ENCODE data around the gene OPRPN.

Gene OPRPN, protein sequence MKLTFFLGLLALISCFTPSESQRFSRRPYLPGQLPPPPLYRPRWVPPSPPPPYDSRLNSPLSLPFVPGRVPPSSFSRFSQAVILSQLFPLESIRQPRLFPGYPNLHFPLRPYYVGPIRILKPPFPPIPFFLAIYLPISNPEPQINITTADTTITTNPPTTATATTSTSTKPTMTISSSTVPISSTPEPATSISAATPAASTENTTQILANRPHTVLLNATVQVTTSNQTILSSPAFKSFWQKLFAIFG

GRCh38 chr4:70397580-70397979, at the start of gene OPRPN:
TSS of gene OPRPN (plus strand) at chr4:70397940. CDS start at chr4:70399286, 1,346 bp downstream.
- FAIRE-seq (no peak), DNase-seq (ENCODE audit: insufficient read length, low spot score) (no peak)
- no peak for TF ChIP-seq POLR2A (IDR thresholded peaks at IDR 0.05; ENCODE audit: low read depth, low read length)

GRCh38 chr4:70356185-70356584, 41.6 kb upstream of the OPRPN start:
- no peak for TF ChIP-seq POLR2A (IDR thresholded peaks at IDR 0.05; ENCODE audit: low read depth, low read length)
- DNase-seq (ENCODE audit: insufficient read length, low spot score) (no peak), FAIRE-seq (no peak)

GRCh38 chr4:70359115-70359661, 38.6 kb upstream of the OPRPN start:
- FAIRE-seq = no peak

DNA sequence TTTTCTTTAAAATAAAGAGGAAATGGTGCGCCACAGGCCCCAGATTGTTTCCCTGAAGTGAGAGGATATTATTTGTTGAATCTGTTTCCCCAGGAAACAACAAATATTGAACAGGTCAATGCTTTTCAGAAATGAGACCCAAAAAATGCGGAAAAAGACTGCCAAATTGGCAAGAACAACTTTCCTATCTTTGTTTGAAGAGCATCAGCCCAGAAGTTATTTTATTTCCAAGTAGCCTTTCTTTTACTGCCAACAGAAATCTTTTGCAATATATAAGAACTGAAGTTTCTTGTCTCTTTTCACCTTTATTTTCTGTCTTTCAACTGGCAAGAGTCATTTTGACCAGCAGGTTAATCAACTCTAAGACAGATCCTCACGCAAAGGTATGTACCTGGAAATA, 37.3 kb upstream of the OPRPN start, which contains the start of gene SMR3A:
Gene SMR3A (plus strand): TSS at position 301 of the 400 bp plus-strand sequence. CDS start 1,356 bp downstream, outside the sequence.
- FAIRE-seq (no peak), DNase-seq (ENCODE audit: insufficient read length, low spot score) (no peak)
- no peak for TF ChIP-seq POLR2A (IDR thresholded peaks at IDR 0.05; ENCODE audit: low read depth, low read length)

More at GRCh38 chr4:70359115-70359661, 38.6 kb upstream of the OPRPN start:
- DNase-seq (ENCODE audit: insufficient read length, low spot score) = no peak
- TF ChIP-seq POLR2A (IDR thresholded peaks at IDR 0.05; ENCODE audit: low read depth, low read length) = no peak

GRCh38 chr4:70364002-70364401, 33.7 kb upstream of the OPRPN start:
- DNase-seq (ENCODE audit: insufficient read length, low spot score) = no peak
- TF ChIP-seq POLR2A (IDR thresholded peaks at IDR 0.05; ENCODE audit: low read depth, low read length) = no peak
- no peak for FAIRE-seq

DNA sequence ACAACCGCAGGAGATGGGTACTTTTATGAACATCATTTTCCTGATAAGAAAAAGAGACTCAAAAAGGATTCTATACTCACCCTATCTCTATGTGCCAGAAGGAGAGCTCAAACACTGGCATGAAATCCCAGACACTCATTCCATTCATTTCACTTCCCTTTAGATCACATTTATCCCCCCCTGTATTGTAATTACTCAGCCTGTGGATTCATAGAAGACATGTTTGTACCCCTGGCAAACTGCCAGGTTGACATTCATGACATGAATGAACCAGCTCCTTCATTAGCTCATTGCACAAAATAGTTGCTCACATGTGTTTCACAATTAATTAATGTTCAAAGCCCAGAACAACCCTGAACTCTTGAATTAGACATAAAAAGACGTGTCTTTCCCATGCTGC, 32.3 kb upstream of the OPRPN start:
- no peak for TF ChIP-seq POLR2A (IDR thresholded peaks at IDR 0.05; ENCODE audit: low read depth, low read length)
- FAIRE-seq = no peak
- no peak for DNase-seq (ENCODE audit: insufficient read length, low spot score)

DNA sequence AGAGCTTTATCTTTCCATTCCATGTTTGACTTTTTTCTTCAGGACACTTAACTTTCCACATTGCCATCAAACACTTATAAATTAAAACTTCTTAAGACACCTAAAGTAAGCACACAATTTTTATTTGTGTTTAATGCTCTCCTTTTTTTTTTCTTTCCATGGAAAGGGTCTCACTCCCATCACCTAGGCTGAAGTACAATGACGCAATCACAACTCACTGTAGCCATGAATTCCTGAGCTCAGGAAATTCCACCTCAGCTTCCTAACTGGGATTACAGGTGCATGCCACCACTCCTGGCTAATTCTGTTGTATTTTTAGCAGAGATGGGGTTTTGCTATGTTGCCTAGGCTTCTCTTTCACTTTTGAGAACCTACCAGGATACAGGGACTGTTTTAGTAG, 29.9 kb upstream of the OPRPN start:
- FAIRE-seq = no peak
- no peak for TF ChIP-seq POLR2A (IDR thresholded peaks at IDR 0.05; ENCODE audit: low read depth, low read length)

DNA sequence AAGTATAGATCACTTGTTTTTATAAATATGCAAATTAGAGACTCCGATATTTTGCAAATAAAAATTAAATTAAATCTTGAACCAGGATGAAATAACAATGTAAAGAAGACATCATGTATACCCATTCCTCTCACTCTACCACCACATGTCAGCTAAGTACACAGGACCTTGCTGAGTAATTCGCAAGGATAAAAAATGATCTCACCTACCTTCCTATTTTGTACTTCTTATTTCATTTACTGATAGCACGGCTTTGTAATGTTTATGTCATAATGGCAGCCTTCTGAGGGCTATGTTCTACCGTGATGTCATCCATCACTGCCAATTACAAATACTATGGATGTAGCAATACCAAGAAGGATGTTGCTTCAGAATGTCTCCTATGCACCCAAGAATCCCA, 25.8 kb upstream of the OPRPN start:
- no peak for TF ChIP-seq POLR2A (IDR thresholded peaks at IDR 0.05; ENCODE audit: low read depth, low read length)
- DNase-seq (ENCODE audit: insufficient read length, low spot score) (no peak), FAIRE-seq (no peak)

More for the DNA sequence above, 29.9 kb upstream of the OPRPN start:
- no peak for DNase-seq (ENCODE audit: insufficient read length, low spot score)

DNA sequence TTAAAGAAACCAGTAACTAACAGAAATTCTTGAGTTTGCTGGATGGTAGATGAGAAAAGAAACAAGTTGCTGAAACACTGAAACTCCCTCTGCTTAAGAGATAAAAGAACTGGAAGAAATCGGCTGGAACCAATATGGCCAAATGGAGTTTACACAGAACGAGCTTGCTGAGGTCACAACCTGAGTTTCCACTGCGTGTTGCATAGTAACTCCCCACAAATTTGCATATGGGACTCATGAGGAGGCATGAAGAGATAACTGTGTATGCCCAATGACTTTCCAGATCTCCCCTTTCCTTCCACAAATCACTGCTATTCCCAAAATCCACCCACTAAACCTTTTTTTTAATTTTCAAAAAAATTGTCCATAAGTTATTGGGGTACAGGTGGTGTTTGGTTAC, 25.0 kb upstream of the OPRPN start:
- no peak for DNase-seq (ENCODE audit: insufficient read length, low spot score)
- TF ChIP-seq POLR2A (IDR thresholded peaks at IDR 0.05; ENCODE audit: low read depth, low read length) = no peak
- no peak for FAIRE-seq

GRCh38 chr4:70380578-70380977, 17.2 kb upstream of the OPRPN start:
- FAIRE-seq (no peak), DNase-seq (ENCODE audit: insufficient read length, low spot score) (no peak)
- TF ChIP-seq POLR2A (IDR thresholded peaks at IDR 0.05; ENCODE audit: low read depth, low read length) = no peak

- FAIRE-seq (no peak), DNase-seq (ENCODE audit: insufficient read length, low spot score) (no peak)
- TF ChIP-seq POLR2A (IDR thresholded peaks at IDR 0.05; ENCODE audit: low read depth, low read length) = no peak
These were observed 15.0 kb upstream of the OPRPN start, which contains the start of gene SMR3B for GRCh38 chr4:70382691-70383181. TSS of gene SMR3B (plus strand) at chr4:70383131. CDS start at chr4:70384511, 1,380 bp downstream.

DNA sequence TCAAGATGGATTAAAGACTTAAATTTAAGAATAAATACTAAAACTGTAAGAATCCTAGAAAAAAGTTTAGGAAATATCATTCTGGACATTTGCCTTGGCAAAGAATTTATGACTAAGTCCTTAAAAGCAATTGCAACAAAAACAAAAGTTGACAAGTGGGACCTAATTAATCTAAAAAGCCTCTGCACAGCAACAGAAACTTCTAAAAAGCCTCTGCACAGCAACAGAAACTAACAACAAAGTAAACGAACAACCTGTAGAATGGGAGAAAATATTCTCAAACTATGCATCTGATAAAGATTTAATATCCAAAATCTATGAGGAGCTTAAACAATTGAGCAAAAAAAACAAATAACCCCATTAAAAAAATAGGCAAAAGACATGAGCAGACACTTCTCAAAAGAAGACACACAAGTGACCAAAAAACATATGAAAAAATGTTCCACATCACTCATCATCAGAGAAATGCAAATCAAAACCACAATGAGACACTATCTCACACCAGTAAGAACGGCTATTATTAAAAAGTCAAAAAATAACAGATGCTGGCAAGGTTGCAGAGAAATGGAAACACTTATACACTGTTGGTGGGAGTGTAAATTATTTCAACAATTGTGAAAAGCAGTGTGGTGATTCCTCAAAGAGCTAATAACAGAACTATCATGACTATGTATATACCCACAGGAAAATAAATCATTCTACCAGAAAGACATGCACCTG, 5.5 kb upstream of the OPRPN start:
- no peak for TF ChIP-seq POLR2A (IDR thresholded peaks at IDR 0.05; ENCODE audit: low read depth, low read length)
- DNase-seq (ENCODE audit: insufficient read length, low spot score) (no peak), FAIRE-seq (no peak)

GRCh38 chr4:70399319-70399718, 1.6 kb downstream of the OPRPN start:
- TF ChIP-seq POLR2A (IDR thresholded peaks at IDR 0.05; ENCODE audit: low read depth, low read length) = no peak
- DNase-seq (ENCODE audit: insufficient read length, low spot score) (no peak), FAIRE-seq (no peak)

DNA sequence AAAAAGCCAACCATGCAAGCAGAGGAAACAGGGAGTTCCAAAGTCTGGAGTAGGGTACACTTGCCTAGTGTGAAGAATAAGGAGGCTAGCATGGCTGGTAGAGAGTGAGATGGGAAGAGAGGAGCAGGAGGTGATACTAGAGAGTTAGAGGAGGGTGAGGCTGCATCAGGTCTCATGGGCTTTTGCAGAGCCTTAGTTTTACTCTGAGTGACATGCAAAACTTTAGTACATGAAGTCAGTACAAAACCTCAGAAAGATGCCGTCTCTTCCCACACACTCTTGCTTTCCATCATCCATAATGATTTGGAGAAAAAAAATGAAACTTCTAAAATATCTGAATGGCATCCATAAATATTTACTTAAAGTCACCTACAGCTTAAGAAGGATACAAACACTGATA, 5.0 kb downstream of the OPRPN start:
- TF ChIP-seq POLR2A (IDR thresholded peaks at IDR 0.05; ENCODE audit: low read depth, low read length) = no peak
- no peak for FAIRE-seq

More for the DNA sequence above, 5.0 kb downstream of the OPRPN start:
- DNase-seq (ENCODE audit: insufficient read length, low spot score) = no peak

Data from H54 (cell line).